ENCODE results near the gene NPB.

Gene NPB

GRCh38 chr17:81909231-81909630 is 7.2 kb downstream of the NPB start:
- H3K9me3 Mint-ChIP-seq, result no peaks in the 10 kb centered on the region
- H3K4me1 Mint-ChIP-seq, result no peaks in the 10 kb centered on the region
- H3K27me3 Mint-ChIP-seq (ENCODE audit: low read depth), result no peaks in the 10 kb centered on the region
- H3K4me3 Mint-ChIP-seq, result peak overlapping the region; percentile 57 to 90 (median 89)
- no peak for TF ChIP-seq CTCF (IDR thresholded peaks at IDR 0.05; ENCODE audit: unreplicated experiment in 3 of 3)
- no peak overlapping the region for H3K27ac Mint-ChIP-seq
- H3K36me3 Mint-ChIP-seq (ENCODE audit: low read depth), result peaks cover 10% of the 10 kb centered on the region

GRCh38 chr17:81909966-81910839 is 8.2 kb downstream of the NPB start:
- H3K4me1 Mint-ChIP-seq, result no peaks in the 10 kb centered on the region
- H3K36me3 Mint-ChIP-seq (ENCODE audit: low read depth), result peaks cover 10% of the 10 kb centered on the region
- peak overlapping the region in 1 of 3 experiments; percentile 69 for H3K27ac Mint-ChIP-seq
- no peak for TF ChIP-seq CTCF (IDR thresholded peaks at IDR 0.05; ENCODE audit: unreplicated experiment in 3 of 3)
- H3K9me3 Mint-ChIP-seq, result no peaks in the 10 kb centered on the region
- H3K27me3 Mint-ChIP-seq (ENCODE audit: low read depth), result no peaks in the 10 kb centered on the region
- H3K4me3 Mint-ChIP-seq, result peak overlapping the region; percentile 84 to 90 (median 89)

GRCh38 chr17:81910840-81911276 is 8.8 kb downstream of the NPB start:
- Mint-ChIP-seq H3K4me3 (peak overlapping the region; percentile 84 to 90 (median 89)), H3K36me3 (ENCODE audit: low read depth) (peaks cover 13% of the 10 kb centered on the region), H3K4me1 (no peaks in the 10 kb centered on the region)

GRCh38 chr17:81911277-81911961 is 9.4 kb downstream of the NPB start, which contains the start of gene PCYT2:
TSS of gene PCYT2 (minus strand) at chr17:81911399. CDS start at chr17:81911355, 44 bp downstream.
- Mint-ChIP-seq H3K36me3 (ENCODE audit: low read depth) (peaks cover 17% of the 10 kb centered on the region), H3K9me3 (no peaks in the 10 kb centered on the region), H3K4me3 (peak within 1 kb of the TSS; percentile 84 to 90 (median 89)), H3K4me1 (no peaks in the 10 kb centered on the region), H3K27ac (peak within 1 kb of the TSS in 1 of 3 experiments; percentile 69), H3K27me3 (ENCODE audit: low read depth) (no peaks in the 10 kb centered on the region)
- peak in 1 of 3 experiments; percentile 9 for TF ChIP-seq CTCF (IDR thresholded peaks at IDR 0.05; ENCODE audit: unreplicated experiment in 3 of 3)

More at GRCh38 chr17:81910840-81911276, 8.8 kb downstream of the NPB start:
- no peak for TF ChIP-seq CTCF (IDR thresholded peaks at IDR 0.05; ENCODE audit: unreplicated experiment in 3 of 3)
- Mint-ChIP-seq H3K9me3 (no peaks in the 10 kb centered on the region), H3K27ac (peak overlapping the region in 1 of 3 experiments; percentile 69), H3K27me3 (ENCODE audit: low read depth) (no peaks in the 10 kb centered on the region)

GRCh38 chr17:81911969-81912368 is 9.9 kb downstream of the NPB start:
- Mint-ChIP-seq H3K27me3 (ENCODE audit: low read depth) (peaks cover under 1% of the 10 kb centered on the region), H3K9me3 (no peaks in the 10 kb centered on the region), H3K27ac (no peak overlapping the region), H3K4me1 (peaks cover 3% of the 10 kb centered on the region), H3K36me3 (ENCODE audit: low read depth) (peaks cover 20% of the 10 kb centered on the region), H3K4me3 (peak overlapping the region; percentile 69 to 74 (median 72))
- peak in 1 of 3 experiments; percentile 3 for TF ChIP-seq CTCF (IDR thresholded peaks at IDR 0.05; ENCODE audit: unreplicated experiment in 3 of 3)
